Spleen (tissue), 7 donors: ENCODE data around the gene ANXA10.

Experiments
- POLR2A ChIP-seq, 3 donors: fragments of 450-650 bp; IDR thresholded peaks; one replicate each; pipeline ENCODE4 v1.5.1; 2017; ENCODE audit warnings: antibody characterized with exemption in 3 of 3, mild to moderate bottlenecking in 1 of 3
- TF ChIP-seq, protein P1 (sequence below), 11 experiments: fragments of 200-600 bp in 7 of 11; fragments of 450-650 bp in 4 of 11; sonication (generic) in 4 of 11; IDR thresholded peaks in 8 of 11; conservative IDR thresholded peaks in 3 of 11; 1 replicate in 7 of 11; 2 replicates in 4 of 11; pipeline versions ENCODE4 v1.4.0 to v1.8.0; 2016 to 2021; ENCODE audit warnings: antibody characterized with exemption in 11 of 11, inconsistent platforms in 4 of 11, mild to moderate bottlenecking in 1 of 11
- donor health status: DM: no; HTN: no; CAD: no; lungs with moderate emphysema.
- donor health status: DM: no; HTN: no; CAD: no.
- donor health status: DM: no; HTN: no; CAD: no.

DNA sequence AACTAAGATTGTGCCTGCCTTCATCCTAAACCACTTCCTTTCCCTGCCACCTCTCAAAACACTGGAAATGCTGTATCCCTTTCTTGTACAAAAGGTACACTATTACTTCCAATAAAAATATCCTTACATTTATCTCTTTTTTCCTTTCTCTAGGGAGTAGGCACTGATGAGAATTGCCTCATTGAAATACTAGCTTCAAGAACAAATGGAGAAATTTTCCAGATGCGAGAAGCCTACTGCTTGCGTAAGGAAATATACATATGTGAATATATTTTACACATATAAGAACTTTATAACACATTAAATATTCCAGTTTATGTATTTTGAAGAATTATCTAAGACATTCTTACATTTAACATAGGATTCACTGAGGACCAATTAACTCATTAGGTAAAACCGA lies 71.7 kb downstream of the ANXA10 start:
- TF ChIP-seq, protein P1, sequence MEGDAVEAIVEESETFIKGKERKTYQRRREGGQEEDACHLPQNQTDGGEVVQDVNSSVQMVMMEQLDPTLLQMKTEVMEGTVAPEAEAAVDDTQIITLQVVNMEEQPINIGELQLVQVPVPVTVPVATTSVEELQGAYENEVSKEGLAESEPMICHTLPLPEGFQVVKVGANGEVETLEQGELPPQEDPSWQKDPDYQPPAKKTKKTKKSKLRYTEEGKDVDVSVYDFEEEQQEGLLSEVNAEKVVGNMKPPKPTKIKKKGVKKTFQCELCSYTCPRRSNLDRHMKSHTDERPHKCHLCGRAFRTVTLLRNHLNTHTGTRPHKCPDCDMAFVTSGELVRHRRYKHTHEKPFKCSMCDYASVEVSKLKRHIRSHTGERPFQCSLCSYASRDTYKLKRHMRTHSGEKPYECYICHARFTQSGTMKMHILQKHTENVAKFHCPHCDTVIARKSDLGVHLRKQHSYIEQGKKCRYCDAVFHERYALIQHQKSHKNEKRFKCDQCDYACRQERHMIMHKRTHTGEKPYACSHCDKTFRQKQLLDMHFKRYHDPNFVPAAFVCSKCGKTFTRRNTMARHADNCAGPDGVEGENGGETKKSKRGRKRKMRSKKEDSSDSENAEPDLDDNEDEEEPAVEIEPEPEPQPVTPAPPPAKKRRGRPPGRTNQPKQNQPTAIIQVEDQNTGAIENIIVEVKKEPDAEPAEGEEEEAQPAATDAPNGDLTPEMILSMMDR (IDR thresholded peaks at IDR 0.05 in 8 of 11, conservative IDR thresholded peaks at IDR 0.05 in 3 of 11): no peak
- TF ChIP-seq POLR2A (IDR thresholded peaks at IDR 0.05): no peak
